NCI-H2171 (cell line): ENCODE measurements around the gene SPC25.
"Not testable (repeated sequence)": the region's sequence is repeated elsewhere in the genome, so short reads cannot be mapped to it uniquely, and the experiment has no call there.

Experiments used
- DNase-seq: peaks from one replicate; lab custom pipeline; 2025; lab: John Stamatoyannopoulos, UW

Gene SPC25

GRCh38 chr2:168890006-168890782 lies at the start of gene SPC25:
Gene SPC25 (minus strand): TSS chr2:168890430. CDS start chr2:168889519, 911 bp downstream.
- DNase-seq = peak; percentile 91

- DNase-seq = no peak
Measured at GRCh38 chr2:168939918-168940317, 49.7 kb upstream of the SPC25 start.

- no peak for DNase-seq
Measured at GRCh38 chr2:168939061-168939460, 48.8 kb upstream of the SPC25 start.

DNA sequence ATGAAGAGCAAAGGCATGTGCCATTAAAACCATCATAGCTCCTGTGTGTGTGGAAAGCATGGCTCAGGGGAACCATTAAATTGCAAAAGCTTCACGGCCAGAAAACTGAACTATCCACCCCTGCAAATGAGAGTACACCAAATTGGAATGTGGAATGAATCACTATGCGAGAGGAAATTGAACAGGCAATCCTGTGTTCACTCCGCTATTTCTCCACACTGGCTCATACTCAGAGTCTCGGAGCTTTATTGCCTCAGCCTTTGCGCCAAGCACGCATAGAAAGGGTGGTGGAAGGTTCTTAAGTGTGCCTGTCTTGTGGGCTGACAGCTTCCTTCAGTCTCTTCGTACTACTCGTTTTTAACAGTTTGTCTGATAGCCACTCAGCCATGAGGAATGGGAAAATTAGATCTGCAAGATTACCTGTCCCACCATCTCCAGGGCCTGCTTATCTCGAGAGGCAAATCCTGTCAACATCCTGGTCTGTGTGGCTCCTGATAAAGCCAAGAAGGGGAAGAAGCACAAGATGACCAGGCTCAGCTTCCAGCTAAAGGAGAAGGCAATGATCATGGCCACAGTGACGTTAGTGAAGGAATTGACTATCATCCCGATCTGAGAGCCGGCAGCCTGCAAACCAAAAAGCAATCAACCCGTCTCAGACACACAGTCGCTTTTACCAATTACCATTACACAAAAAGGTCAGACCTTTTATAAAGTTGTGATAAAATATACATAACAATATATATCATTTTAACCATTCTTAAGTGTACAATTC lies 45.8 kb upstream of the SPC25 start:
- DNase-seq = no peak

DNA sequence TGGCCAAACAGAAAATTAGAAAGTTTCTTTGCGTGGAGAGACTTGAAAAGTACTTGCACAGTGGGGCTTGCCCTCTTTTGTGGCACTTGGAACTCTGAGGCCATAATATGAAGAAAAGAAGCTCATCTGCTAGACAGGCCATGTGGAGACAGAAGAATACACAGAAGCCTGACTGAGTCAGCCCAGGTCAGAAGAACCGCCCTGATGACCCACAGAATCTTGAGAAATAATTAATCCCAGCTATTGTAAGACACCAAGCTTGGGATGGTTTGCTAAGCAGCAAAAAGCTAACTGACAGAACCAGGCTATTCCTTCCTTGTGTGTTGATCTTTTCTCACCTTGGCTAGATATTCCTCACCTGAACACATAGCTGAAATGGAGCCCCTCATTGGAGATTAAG lies 44.6 kb upstream of the SPC25 start:
- DNase-seq = no peak

DNA sequence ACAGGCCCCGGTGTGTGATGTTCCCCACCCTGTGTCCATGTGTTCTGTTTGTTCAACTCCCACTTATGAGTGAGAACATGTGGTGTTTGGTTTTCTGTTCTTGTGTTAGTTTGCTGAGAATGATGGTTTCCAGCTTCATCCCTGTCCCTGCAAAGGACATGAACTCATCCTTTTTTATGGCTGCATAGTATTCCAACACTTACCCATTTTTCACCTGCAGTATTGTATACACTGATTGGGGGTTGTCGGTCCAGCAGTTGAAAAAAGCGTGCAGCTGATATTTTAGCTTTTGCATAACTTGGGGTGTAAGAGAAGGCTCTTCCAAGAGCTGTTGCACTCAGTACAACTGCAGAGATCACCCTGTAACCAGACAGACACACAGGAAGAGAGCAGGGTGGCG lies 41.9 kb upstream of the SPC25 start:
- DNase-seq = not testable (repeated sequence)

- DNase-seq = no peak
Measured at GRCh38 chr2:168930242-168930641, 40.0 kb upstream of the SPC25 start.

DNA sequence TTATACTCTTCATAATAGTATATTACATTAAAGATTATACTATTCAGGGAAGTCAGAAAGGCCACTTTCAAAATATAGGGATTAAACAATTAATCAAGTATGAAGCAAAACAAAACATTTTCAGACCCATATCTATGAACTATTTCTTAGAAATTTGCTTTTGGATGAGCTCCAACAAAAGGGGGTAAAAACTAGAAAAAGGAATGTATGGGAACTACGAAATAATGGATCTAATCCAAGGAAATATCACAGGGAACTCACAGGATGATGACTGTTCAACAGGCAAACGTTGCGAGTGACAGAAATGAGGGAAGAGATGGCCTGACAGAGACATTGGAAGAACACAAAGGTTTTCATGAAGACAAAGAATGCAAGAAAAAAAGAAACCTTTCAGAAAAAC lies 38.8 kb upstream of the SPC25 start:
- no peak for DNase-seq

DNA sequence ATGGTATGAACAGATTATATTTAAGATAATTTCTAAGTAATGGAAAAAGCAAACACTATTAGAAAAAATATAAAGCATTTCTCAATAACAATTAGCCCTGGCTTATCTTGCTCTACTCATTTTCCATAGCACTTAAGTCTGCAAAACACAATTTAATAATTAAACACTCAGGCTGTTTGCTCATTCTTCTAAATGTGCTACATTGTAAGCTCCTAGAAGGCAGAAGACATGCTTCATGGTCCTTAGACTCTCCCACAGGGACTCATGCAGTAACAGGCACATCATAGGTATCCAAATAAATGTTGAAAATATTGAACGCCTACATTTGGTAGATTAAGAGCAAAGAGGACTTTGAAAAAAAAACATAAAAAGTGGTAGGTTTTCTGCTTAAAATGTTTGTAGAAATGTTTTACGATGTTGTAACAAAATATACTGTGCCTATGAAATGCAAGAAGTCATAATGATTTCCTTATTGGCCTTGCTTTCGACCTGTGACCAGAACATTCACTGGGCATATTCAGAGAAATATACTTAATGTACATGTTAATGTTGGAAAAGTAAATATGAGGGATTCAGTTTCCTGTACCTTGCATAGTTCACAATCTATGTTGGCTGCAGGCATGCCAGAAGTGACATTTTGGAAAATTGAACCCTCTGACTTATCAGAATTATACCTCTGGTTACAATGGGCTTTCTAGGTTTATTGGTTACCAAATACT lies 38.0 kb upstream of the SPC25 start:
- DNase-seq = no peak

DNA sequence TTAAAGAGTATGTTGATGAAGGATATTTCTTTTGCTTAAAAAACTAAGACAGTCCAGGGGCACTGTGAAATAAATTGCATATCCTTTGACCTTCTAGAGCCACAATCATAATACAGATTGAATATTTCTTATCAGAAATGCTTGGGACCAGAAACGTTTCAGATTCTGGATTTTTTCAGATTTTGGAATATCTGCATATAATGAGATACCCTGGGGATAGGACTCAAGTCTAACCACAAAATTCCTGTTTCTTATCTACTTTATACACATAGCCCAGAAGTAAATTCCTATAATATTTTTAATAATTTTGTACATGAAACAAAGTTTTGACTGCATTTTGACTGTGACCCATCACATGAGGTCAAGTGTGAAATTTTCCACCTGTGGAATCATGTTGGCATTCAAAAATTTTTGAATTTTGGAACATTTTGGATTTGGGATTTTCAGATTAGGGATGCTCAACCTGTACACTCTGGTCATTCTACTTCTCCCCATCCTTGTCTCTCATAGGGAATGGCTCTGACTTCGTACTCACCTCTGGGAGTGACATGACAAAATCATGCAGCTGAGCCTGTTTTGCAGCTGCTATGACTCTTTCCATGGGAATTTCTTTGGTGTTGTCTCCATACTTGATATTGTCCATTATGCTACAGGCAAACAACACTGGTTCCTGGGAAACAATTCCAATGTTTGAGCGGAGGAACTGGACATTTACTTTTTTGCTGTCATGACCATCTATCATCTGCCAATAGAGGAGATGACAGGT lies 36.6 kb upstream of the SPC25 start:
- no peak for DNase-seq

GRCh38 chr2:168920504-168921157 lies 30.4 kb upstream of the SPC25 start:
- peak; percentile 25 for DNase-seq

DNA sequence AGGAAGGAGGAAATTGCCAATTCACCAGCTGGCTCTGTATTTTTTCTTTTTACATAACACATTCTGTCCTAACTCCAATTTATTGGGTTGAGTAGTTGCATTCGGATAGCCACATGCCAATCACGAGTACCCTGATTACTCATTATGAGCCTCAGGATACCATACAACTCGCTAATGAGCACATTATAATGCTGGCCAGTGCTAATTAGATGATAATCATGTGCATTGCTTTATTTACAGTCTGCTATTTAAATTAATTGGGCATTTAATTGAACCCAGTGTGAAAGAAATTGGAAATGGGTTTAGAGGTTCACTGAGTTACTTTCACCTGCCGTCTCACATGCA lies 26.1 kb upstream of the SPC25 start:
- no peak for DNase-seq

- peak; percentile 76 for DNase-seq
Measured at GRCh38 chr2:168915441-168916330, 25.5 kb upstream of the SPC25 start.

DNA sequence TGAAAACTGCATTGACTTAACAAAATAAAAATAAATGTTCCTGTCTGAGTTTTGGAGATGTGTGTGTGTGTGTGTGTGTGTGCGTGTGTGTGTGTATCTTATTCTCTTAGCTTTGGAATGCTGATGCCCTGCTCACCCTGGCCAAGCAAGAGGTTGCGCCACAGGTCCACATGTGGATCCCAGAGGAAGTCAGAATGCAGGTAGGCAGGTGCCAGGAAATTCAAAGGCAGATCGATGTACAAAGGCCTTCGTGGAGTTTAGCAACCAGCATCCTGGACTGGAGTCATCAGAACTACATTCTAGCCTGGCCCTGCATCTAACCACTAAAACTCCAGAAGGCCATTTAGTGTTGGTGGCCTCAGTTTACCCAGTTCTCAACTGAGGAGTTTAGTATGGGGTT lies 23.3 kb upstream of the SPC25 start:
- DNase-seq = no peak

- peak; percentile 86 for DNase-seq
Measured at GRCh38 chr2:168912901-168913369, 22.7 kb upstream of the SPC25 start.

DNA sequence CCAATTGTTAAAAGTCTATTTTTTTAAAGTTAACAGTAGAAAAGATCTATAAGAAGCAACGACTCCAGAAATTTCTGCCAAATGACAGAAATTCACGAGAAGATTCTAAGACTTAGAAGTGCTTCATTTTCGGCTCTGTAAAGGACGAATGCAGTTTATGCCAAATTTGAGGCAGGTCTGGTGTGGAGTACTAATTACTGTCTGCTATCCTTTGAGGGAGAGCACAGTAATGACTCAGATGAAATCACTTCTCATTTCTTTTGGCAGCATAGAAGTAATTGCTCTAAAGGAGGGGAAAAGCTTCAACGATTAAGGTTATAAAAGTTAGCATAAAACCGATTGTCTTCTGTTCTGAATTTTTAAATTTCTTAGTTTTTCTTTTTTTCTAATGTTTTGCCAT lies 22.2 kb upstream of the SPC25 start:
- DNase-seq = no peak

GRCh38 chr2:168910330-168910729 lies 20.1 kb upstream of the SPC25 start:
- peak; percentile 88 for DNase-seq

GRCh38 chr2:168907940-168908662 lies 17.9 kb upstream of the SPC25 start:
- no peak for DNase-seq

DNA sequence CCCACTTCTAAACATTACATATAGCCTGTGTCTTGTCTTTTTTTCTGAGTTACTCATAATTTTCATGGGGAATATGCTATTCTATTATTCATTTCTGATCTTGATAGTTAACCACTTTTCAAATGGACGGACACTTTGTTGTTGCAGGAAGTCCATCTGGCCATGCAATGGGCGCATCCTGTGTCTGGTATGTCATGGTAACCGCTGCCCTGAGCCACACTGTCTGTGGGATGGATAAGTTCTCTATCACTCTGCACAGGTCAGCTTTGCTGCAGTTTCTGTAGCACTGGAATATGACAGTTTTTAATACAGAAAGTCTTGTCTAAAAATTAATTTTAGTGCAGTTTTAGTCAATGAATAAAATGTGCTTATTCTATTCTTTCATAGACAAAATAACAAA lies 14.1 kb upstream of the SPC25 start:
- no peak for DNase-seq

DNA sequence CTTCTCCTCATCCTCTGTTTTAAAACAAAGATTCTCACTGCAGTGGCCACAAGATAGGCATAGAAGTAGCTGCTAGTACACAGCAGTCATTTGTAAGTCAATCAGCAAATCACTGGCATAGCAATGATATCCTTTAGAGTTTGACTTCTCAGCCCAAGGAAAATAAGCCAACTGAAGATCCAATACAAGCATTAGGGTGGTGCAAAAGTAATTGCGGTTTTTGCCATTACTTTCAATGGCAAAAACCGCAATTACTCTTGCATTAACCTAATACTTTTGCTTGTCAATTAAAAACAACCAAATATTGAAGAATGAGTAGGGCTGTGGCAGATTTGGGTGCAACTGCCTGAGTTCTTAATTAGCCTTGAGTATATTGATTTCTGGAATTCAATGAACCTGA lies 13.7 kb upstream of the SPC25 start:
- DNase-seq = no peak
